ENCODE measurements around the gene TET3.

TET3 gene

DNA sequence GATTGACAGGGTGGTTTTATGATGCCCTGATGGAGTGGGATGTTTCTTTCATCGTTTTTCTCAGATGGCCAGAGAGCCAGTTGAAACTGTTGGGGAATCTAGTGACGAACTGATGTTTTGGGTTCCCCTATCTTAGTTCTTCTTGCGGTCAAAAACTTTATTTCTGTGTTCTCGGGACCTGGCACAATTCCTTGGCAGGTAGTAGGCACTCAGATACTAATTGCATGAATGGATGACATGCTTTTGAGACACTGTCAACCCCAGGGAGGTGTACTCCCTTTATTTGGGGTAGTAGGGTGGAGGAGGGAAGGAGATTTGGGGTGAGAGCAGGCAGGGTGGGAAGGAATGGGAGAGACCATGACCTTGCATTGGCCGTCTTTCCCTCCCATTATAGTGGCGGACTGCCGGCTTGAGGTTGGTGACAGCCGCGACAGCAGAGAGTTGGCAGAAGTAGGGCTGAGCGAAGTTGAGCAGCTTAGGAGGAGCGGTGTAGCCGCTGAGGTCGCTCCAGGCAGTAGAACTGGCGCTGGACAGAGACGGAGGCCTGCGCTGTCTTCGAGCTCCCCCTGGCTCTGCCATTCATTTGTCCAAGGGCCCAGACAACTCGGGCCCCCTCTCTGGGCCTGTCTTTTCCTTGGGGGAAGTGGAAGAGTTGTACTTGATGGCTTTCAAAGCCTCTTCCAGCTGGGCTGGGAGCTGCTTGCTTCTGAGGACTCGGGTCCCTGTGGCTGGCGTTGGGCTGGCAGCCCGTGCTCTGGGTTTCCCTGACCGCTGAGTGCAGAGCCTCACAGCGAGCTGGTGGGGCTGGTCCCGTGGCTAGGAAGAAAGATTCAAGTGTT is 2.6 kb downstream of the TET3 start:
- no peak for DNase-seq (ENCODE audit: low spot score)

DNA sequence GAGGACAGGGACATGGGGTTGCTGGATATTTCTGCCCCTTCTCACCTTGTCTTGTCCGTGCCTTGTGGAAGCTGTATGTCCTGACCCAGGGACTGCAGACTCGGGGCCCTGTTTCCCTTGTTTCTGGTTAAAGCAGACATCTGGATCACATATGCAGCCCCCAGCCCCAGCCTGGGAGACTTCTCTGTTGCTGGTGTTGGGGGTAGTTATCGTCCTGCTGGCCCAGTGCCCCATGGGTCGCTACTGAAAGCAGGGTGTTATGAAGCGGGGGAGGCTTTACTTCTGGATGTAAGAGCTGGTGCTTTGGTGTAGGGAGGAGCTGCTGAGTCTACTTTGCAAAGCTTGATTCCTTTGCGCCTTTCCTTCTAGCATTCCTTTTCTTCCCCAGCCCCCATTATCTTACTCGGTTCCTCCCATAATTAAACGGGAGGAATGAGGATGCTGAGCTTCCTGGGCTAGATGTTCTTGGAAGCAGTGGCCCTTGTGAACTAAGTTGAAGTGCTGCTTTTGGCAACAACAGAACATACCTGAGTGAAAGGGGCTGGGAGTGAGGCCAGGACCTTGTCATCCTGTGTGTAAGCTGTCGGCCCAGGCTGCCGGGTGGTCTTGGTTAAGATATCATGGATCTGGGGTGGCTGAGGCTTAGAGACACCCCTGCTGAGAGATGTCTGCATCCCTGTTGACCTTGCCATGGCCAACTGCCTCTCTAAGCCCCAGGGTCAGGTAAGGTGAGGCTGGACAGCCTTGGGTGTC is 3.4 kb downstream of the TET3 start:
- no peak for DNase-seq (ENCODE audit: low spot score)

DNA sequence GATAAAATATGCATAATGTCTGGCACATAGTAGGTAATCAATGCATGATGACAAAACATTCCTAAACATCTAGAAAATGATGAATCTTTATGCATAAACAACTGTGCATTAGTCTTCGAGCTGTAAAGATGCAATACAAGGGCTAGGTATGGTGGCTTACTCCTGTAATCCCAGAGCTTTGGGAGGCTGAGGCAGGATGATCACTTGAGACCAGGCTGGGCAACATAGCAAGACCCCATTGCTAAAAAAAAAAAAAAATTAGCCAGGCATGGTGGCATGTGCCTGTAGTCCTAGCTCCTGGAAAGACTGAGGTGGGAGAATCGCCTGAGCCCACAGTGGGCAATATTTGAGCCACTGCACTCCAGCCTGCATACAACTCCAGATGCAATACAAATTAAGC is 5.3 kb downstream of the TET3 start:
- DNase-seq (ENCODE audit: low spot score), result no peak

DNA sequence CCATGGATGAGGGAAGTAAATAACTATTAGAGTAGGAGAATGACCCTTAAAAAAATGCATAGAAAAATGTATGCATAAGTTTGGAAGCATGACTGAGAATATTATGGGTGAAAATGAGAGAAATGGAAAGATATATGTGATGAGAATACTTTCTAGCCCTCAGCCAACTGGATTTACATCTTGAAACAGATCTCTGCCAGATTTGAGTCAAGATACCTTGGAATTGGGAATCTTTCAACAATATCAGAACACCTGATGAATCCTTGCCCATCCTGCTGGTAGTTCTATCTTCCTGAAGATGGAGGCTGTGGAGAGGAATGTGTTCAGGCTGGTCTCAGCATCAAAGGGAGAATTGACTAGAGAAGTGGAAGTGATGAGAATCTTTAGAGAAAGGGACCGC is 5.8 kb downstream of the TET3 start:
- no peak for DNase-seq (ENCODE audit: low spot score)

DNA sequence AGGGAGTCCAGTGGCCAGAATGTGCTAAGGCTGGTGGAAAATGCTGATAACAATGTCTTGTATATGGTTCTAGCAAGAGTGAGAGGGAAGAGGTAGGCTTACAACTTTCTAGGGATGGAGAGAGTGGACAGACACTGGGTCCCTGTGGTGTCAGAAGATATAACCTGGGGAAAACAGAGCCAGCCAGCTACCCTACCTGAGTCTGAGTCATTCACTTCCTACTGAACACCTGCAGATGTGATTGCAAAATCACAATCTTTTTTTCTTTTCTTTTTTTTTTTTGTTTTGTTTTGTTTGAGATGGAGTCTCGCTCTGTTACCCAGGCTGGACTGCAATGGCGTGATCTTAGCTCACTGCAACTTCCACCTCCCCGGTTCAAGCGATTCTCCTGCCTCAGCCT is 7.3 kb downstream of the TET3 start:
- DNase-seq (ENCODE audit: low spot score), result no peak

DNA sequence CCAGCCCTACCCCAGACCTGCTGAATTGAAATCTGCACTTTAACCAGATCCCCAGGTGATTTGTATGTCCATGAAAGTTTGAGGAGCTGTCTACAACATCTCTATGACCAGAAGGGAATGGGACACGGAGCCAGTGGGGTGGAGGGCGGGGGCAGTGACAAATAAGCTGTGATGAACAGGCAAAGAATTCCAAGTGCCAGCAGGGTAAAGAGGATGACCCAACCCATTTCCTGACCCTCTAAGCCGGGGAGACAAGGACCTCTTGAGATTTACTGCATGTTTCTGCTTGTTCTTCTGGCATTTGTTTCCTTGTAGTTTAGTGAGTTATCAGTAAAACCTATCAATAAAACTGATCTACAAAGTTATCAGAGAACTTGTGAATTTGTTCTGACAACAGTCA is 8.7 kb downstream of the TET3 start:
- DNase-seq (ENCODE audit: low spot score), result no peak

DNA sequence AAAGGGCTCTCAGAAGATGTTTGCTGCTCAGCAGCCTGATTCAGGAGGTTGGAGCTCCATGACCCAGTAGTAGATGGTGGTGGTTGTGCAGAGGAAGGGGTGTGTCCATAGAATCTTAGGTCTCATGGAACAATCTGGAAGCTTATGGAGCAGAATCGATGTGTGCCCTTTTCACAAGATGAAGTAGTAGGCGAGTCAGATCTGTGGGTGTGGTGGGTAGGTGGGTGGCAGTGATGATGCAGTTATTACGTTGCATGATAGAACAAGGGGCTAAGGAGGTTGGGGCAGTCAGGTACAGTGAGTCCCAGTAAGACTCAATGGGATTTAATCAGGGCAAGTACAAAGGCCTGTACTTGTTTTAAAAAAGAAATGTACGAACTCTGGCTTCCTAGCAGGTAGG is 9.1 kb downstream of the TET3 start:
- no peak for DNase-seq (ENCODE audit: low spot score)

DNA sequence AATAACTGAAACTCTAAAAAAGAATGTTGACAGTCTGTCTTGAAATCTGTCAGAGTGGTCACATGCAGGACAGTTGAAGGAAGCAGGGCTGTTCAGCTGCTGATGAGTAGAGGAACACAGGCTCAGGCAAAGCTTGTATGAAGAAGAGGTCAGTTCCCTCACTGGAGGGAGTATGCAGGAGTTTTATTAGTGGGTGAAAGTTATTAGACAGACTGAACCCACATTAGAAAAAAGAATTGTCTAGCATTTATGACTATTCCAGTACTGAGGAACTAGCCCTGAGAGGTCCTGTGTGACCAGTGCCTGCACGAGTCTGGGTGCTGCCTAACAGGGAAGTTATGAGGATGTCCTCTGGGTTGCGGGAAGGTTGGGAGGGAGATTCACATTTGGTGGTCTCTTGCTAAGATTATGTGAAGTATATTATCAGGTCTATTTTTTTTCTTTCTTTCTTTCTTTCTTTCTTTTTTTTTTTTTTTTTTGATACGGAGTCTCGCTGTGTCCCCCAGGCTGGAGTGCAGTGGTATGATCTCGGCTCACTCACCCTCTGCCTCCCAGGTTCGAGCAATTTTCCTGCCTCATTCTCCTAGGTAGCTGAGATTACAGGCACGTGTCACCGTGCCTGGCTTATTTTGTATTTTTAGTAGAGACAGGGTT is 9.6 kb downstream of the TET3 start:
- no peak for DNase-seq (ENCODE audit: low spot score)

DNA sequence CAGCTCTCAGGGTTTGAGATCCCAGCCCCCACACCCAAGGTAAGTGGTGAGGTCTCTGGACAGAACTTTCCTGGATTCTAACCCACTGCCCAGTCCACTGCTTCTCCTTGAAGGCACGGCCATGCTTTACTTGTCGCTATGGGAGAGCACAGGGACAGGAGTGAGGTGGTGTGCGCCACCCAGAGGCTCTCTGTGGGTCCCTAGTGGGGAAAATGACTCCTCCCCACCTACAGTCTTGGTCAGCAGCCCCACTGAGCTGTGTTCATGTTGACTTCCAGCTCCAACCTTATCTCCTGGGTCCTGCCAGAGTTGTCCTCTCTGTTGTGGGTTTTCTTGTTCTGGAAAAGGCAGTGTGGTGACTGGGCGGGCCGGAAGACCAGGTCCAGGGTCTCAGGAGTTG is 11.1 kb downstream of the TET3 start:
- DNase-seq (ENCODE audit: low spot score), result no peak

DNA sequence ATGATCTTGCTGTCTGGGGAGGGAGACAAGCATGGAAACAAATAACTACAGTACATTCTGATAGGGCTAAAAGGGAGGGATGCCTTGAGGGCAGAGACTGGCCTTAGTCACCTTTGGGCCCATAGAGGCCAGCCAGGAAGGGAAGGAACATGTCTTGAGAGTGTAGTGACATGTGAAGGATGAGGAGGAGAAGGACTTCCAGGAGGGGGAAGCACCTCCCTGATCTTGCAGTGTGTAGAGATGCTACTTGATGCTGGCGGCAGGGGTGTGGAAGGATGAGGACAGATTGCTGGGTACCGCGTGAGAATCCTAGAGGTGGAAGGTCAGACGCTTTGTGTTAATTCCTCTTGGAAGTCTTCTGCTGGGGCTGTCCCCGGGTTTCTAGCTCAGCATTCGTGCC is 13.1 kb downstream of the TET3 start:
- no peak for DNase-seq (ENCODE audit: low spot score)

DNA sequence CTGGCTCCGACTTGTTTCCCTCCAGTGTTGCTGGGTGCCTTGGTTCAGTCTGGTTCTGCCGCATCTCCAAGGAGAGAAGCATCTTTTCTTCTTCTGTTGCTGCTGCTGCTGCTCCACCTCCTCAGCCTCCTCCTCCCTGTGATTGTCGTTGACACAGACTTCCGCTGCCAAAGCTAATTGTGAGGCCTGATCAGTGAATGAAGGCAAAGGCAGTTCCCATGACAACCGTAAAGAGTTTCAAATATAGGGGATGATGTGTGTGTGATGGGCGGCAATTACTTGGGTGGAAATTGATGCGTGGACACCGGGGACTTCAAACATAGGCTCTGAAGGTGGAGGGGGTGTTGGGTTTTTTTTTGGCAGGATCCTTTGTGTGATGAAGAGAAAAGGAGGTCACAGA is 13.7 kb downstream of the TET3 start:
- DNase-seq (ENCODE audit: low spot score), result no peak

DNA sequence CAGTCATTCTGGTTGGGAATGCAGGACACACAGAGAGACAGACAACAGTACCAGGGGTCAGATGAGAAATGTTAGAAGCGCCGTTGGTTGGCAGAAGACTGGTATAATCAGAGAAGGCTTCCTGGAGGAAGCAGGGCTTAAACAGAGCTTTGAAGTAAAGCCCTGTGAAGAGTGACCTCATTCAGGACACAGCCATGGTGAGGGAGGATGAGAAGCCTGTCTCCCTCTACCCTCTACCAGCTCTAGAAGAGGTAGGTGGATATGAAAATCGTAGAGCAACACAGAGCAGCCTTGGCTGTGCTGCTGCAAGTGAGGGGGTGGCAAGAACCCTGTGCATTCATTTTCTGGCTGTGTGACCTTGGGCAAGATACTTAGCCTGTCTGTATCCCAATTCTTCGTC is 14.2 kb downstream of the TET3 start:
- DNase-seq (ENCODE audit: low spot score), result no peak

DNA sequence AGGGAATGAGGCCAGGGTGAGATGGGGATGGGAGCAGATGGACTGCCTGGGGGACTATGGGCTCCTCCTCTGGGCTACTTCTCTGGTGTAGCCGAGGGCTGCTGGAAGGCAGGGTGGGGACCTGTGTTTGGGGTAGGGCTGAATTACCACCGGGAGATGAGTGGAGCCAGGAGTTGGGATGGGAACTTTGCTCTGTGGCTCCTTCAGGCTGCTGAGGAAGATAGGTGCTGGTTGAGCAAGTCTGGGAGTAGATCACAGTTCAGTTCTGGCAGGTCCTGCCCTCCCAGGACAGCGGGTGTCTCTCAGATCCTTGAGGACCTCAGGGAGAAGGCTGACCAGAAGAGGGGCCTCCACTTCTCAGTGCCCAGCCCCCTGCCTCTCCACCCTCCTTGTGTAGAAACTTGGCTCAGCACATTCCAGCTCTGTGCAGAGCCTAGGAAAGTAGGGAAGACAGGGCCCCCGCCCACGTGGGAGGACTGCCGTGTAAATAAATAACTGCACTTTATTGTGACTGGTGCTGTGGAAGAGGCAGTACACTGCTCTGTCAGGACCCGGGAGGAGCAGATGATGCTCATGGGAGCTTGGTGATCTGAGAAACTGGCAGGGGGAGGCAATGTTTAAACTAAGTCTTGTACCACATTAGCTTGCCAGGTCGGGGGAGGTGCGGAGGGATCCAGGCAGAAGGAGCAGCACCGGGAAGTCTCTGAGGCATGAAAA is 15.3 kb downstream of the TET3 start:
- no peak for DNase-seq (ENCODE audit: low spot score)

DNA sequence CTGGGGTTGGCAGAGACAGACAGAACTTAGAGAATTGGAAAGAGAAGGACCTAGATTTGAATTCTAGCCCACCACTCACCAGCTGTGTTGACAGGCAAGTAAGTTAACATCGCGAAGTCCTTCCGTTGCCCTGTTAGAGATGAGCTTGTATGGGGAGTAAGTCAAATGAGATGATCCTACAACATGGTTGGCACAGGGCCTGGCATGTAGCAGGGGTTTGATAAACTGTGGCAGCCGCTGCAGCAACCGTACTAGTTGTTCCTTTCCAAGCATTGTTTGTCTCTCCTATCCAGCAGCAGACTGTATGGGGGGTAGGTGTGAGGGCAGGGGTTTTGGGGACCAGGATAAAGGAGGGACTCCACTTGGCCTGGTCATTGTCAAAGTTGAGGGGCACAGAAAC is 16.0 kb downstream of the TET3 start:
- DNase-seq (ENCODE audit: low spot score), result no peak

DNA sequence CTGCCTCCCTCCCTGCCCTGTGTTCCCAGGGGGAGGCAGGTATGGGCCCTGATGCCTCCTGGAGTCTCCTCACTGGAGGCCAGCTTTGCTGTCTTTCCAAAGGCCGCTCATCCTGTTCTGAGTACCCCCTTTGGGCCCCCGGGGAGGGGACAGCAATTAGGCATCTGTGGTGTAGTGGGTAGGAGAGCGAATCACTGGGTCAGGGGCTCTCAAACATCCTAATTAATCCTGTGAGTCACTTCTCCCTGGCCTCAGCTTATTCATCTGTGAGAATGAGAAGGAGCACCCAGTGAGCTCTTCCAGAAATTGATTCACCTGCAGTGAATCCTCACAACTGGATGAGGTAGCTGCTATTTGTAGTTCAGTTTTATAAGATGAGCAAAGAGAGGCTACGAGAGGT is 16.4 kb downstream of the TET3 start:
- DNase-seq (ENCODE audit: low spot score), result no peak

DNA sequence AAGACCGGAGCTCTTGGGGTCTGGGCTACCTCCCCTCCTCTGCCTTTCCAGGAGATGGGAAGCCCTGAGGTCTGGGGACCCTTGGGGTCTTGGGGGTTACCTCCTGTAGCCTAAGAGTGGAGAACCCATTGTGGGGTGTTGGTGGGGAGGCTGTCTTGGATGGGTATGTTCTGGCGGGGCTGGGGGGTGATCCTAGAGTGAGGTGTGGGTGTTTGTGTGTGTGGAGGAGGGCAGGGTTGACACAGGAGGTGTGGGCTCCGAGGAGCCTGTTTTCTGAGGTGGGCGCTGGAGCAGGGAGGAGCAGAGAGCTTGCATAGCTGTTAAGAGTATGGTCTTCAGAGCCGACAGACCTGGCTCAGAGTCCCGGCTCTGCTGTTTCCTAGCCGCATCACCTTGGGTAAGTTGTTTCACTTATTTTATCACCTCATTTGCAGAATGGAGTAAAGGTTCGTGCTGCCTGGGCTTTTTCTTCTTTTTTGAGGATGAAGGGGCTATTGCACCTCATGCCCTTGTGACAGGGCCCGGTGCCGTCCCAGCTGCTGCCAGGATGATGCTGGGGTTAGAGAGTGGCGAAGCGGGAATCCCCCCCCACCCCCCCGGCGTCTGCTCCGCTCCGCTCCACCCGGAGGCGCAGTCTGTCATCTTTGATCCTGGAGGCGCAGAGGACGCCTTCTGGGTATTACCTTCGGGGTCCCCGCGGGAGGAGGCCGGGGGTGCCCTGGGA is 17.2 kb downstream of the TET3 start:
- no peak for DNase-seq (ENCODE audit: low spot score)

DNA sequence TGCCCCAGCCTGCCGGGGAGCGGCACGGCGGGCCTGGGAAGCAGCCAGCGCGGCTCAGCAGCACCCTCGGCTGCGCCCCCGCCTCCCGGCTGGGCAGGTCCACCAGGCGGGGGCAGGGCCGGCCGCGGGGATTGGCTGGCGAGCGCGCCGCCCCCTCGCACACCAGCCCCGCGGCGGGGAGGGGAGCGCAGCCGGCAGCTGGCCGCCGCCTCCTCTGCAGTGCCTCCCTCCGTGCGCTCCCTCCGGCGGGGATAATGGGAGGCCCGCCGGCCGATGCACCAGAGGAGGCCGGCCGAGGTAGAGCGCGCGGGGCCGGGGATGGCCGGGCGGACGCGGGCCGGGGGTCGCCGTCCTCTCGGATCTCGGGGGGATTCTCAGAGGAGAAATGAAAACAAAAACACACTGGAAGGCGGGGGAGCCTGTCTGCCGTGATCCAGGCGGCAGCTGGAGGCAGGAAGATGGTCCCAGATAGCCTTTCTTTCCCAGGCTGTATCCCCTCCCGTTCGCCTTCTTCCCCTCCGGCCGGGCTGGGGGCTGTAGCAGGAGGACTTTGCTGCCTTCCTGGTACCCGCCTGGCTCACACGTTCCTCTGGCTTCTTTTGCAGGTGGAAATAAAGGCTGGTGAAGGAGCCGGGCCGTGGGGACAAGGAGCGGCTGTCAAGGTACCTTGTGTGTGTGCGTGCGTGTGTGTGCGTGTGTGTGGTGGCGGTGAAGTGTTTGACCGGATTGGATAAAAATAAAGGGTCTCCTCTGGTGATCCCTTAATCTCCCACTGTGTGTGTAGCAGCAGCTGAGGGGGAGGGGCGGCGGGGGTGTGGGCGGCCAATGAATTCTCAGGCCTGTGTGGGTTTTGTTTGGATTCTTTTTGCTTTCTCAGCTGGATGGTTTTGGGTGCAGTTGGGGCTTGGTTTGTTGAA is 18.1 kb downstream of the TET3 start:
- peak; percentile 77 for DNase-seq (ENCODE audit: low spot score)

DNA sequence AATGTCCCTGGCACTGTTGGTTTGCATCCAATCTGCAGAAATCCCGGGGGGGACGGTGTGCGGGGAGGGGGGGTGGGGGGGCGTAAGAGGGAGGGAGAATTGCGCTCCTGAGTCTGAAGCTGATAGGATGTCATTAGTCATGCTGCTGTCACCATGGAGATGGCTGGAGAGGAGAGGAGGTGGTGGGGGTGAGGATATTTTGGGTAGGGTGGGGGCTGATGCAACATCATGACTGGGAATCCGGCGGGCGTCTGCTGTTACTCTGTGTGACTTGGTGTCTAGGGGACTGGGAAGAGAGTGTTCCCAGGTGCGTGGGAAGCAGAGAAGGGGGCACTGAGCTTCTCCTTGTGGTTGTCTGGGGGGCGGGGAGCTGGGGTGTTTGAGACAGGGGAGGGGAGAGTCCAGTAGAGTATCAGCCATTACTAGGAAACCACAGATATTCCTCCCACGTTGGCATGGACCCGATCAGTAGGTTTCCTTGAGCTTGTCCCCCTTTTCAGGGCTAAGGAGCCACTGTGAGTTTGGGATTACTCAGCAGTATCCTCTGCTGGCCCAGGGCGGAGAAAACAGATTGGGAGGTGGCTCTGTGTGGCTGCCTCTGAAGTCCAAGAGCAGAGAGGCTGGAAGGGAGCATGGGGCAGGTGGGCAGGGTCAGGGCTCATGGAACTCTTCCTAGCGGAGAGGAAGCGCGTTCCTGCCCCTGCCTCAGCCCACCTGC is 18.9 kb downstream of the TET3 start:
- DNase-seq (ENCODE audit: low spot score), result no peak

All from SK-N-DZ (cell line).